Measurements from ENCODE around the gene TMPRSS11A.

TMPRSS11A gene

GRCh38 chr4:67873116-67873515 is 90.2 kb downstream of the TMPRSS11A start:
- no peak for DNase-seq (ENCODE audit: low read depth in 2 of 2, low spot score in 1 of 2)

- DNase-seq (ENCODE audit: low read depth in 2 of 2, low spot score in 1 of 2), result no peak
Observed at GRCh38 chr4:67871867-67872266, 91.4 kb downstream of the TMPRSS11A start.

- DNase-seq (ENCODE audit: low read depth in 2 of 2, low spot score in 1 of 2), result no peak
Observed at GRCh38 chr4:67869580-67870190, 93.6 kb downstream of the TMPRSS11A start.

- DNase-seq (ENCODE audit: low read depth in 2 of 2, low spot score in 1 of 2), result no peak
Observed at GRCh38 chr4:67861513-67861912, 101.8 kb downstream of the TMPRSS11A start.

All from stimulated activated CD8-positive, alpha-beta memory T cell treated with anti-CD3 and anti-CD28 coated beads, Interleukin-4, amount 100 ng/mL, for 4 hours (primary cell).